Thoracic aorta (tissue), 2 donors: ENCODE data around the gene MAPKAPK3. TPM values are rescaled to one million over a fixed set of nuclear protein-coding genes. Genes with fewer than 3 reads are reported as not detected.

Experiments
- ATAC-seq: fragments of 150-250 bp; one replicate; pipeline ENCODE4 v1.8.0; 2017; ENCODE audit warnings: low read depth; ENCODE audit not compliant: insufficient number of reproducible peaks, low FRiP score
- DNase-seq: peaks from one replicate; pipeline ENCODE4 v3.0.0-alpha.2; 2020; ENCODE audit warnings: low spot score
- H3K27ac ChIP-seq, 2 donors: fragments of 200-600 bp; sonication (generic); 1 replicate in 1 of 2; 2 replicates in 1 of 2; pipeline ENCODE4 v1.5.1; 2016; ENCODE audit warnings: mild to moderate bottlenecking in 2 of 2, moderate library complexity in 2 of 2
- H3K27me3 ChIP-seq: fragments of 200-600 bp; sonication (generic); replicated peaks from 2 replicates; pipeline ENCODE4 v1.6.0; 2016; ENCODE audit warnings: mild to moderate bottlenecking; ENCODE audit not compliant: insufficient read depth
- H3K36me3 ChIP-seq: fragments of 200-600 bp; sonication (generic); one replicate; pipeline ENCODE4 v1.5.1; 2016
- H3K4me1 ChIP-seq, 2 donors: fragments of 200-600 bp; sonication (generic); 1 replicate in 1 of 2; 2 replicates in 1 of 2; pipeline versions ENCODE4 v1.5.1 to v1.6.0; 2016; ENCODE audit warnings: low read depth in 2 of 2, mild to moderate bottlenecking in 1 of 2; ENCODE audit not compliant: control insufficient read depth in 1 of 2
- H3K4me3 ChIP-seq: fragments of 200-600 bp; sonication (generic); 2 replicates; pipeline ENCODE4 v1.5.1; 2016; ENCODE audit warnings: mild to moderate bottlenecking
- H3K9me3 ChIP-seq: fragments of 200-600 bp; sonication (generic); 2 replicates; pipeline ENCODE4 v1.5.1; 2016
- CTCF ChIP-seq: fragments of 200-600 bp; sonication (generic); IDR thresholded peaks from one replicate; pipeline ENCODE4 v1.5.1; 2019; ENCODE audit warnings: antibody characterized with exemption
- total RNA-seq, 2 donors: library from RNA; depleted of rRNA; stranded (reverse); fragments of >200 nt; gene quantifications; one replicate each; pipeline versions ENCODE4 v1.1.0 to v1.2.3, GENCODE V29; 2016

MAPKAPK3 gene
- total RNA-seq, 2 donors from 2014 or later = 20.6 to 31.1 TPM

GRCh38 chr3:50656417-50657195, 39.7 kb downstream of the MAPKAPK3 start:
- no peaks in the 10 kb centered on the region for H3K27me3 ChIP-seq
- no peak overlapping the region for H3K4me3 ChIP-seq
- no peak for DNase-seq
- no peaks in the 10 kb centered on the region for H3K36me3 ChIP-seq
- no peaks in the 10 kb centered on the region for H3K9me3 ChIP-seq
- TF ChIP-seq CTCF = no peak
- no peaks in the 10 kb centered on the region for H3K4me1 ChIP-seq
- no peak for ATAC-seq
- no peak overlapping the region for H3K27ac ChIP-seq

GRCh38 chr3:50657407-50657806, 40.5 kb downstream of the MAPKAPK3 start:
- no peaks in the 10 kb centered on the region for H3K36me3 ChIP-seq
- H3K27me3 ChIP-seq = no peaks in the 10 kb centered on the region
- H3K27ac ChIP-seq = no peak overlapping the region
- H3K9me3 ChIP-seq = no peaks in the 10 kb centered on the region
- no peak overlapping the region for H3K4me3 ChIP-seq
- ATAC-seq = no peak
- DNase-seq = no peak
- no peak for TF ChIP-seq CTCF
- no peaks in the 10 kb centered on the region for H3K4me1 ChIP-seq

- no peaks in the 10 kb centered on the region for H3K36me3 ChIP-seq
- H3K9me3 ChIP-seq = no peaks in the 10 kb centered on the region
- H3K4me3 ChIP-seq = no peak overlapping the region
- ATAC-seq = no peak
- H3K27me3 ChIP-seq = no peaks in the 10 kb centered on the region
- no peak for TF ChIP-seq CTCF
- DNase-seq = no peak
- H3K27ac ChIP-seq = no peak overlapping the region
- H3K4me1 ChIP-seq = no peaks in the 10 kb centered on the region
Observed at GRCh38 chr3:50657816-50658215, 40.9 kb downstream of the MAPKAPK3 start.

- H3K4me1 ChIP-seq = no peaks in the 10 kb centered on the region
- H3K27me3 ChIP-seq = no peaks in the 10 kb centered on the region
- H3K36me3 ChIP-seq = no peaks in the 10 kb centered on the region
- no peak overlapping the region for H3K27ac ChIP-seq
- TF ChIP-seq CTCF = no peak
- ATAC-seq = no peak
- H3K9me3 ChIP-seq = no peaks in the 10 kb centered on the region
- DNase-seq = no peak
- no peak overlapping the region for H3K4me3 ChIP-seq
Observed at GRCh38 chr3:50658416-50658815, 41.5 kb downstream of the MAPKAPK3 start.

- H3K4me3 ChIP-seq = no peak overlapping the region
- ATAC-seq (no peak), DNase-seq (no peak)
- H3K36me3 ChIP-seq = no peaks in the 10 kb centered on the region
- H3K27me3 ChIP-seq = no peaks in the 10 kb centered on the region
- no peak overlapping the region for H3K27ac ChIP-seq
- no peaks in the 10 kb centered on the region for H3K4me1 ChIP-seq
- H3K9me3 ChIP-seq = no peaks in the 10 kb centered on the region
- TF ChIP-seq CTCF = no peak
Observed at GRCh38 chr3:50658831-50659230, 41.9 kb downstream of the MAPKAPK3 start.
